Measurements from ENCODE around the gene SERHL2. TPM values are rescaled to one million over a fixed set of nuclear protein-coding genes. Genes with fewer than 3 reads are reported as not detected.

Gene SERHL2
- total RNA-seq, 1 donor from 2014 or later, result not detected

- Histone ChIP-seq H3F3A (ENCODE audit: low read depth) (peaks cover 14% of the 10 kb centered on the region), H3K79me2 (ENCODE audit: low read depth) (peaks cover 13% of the 10 kb centered on the region), H2AFZ (replicated peaks) (no peak overlapping the region), H3K9ac (no peak overlapping the region), H3K9me3 (ENCODE audit: low read depth) (no peaks in the 10 kb centered on the region), H3K27me3 (no peaks in the 10 kb centered on the region), H4K20me1 (ENCODE audit: low read depth) (peaks cover 7% of the 10 kb centered on the region), H3K4me2 (no peak overlapping the region), H3K27ac (no peak overlapping the region), H3K4me1 (no peaks in the 10 kb centered on the region), H3K4me3 (no peak overlapping the region), H3K36me3 (no peaks in the 10 kb centered on the region)
- H3K27me3 Mint-ChIP-seq (ENCODE audit: insufficient read depth, low read depth), result peaks cover 12% of the 10 kb centered on the region
- H3K36me3 Mint-ChIP-seq, result peaks cover 31% of the 10 kb centered on the region
- peaks cover 15% of the 10 kb centered on the region for H3K4me1 Mint-ChIP-seq
- no peak overlapping the region for H3K27ac Mint-ChIP-seq
- no peak for TF ChIP-seq EZH2phosphoT487 (IDR thresholded peaks at IDR 0.05)
- TF ChIP-seq CTCF (IDR thresholded peaks at IDR 0.05), result no peak
- TF ChIP-seq EZH2 (IDR thresholded peaks at IDR 0.05), result no peak
- DNase-seq (ENCODE audit: low spot score), result no peak
- H3K9me3 Mint-ChIP-seq, result no peaks in the 10 kb centered on the region
- H3K4me3 Mint-ChIP-seq, result no peak overlapping the region
These were observed 31.3 kb downstream of the SERHL2 start for GRCh38 chr22:42585096-42585495.

- Histone ChIP-seq H3K27ac (no peak overlapping the region), H3K36me3 (no peaks in the 10 kb centered on the region), H3K4me3 (no peak overlapping the region), H2AFZ (replicated peaks) (no peak overlapping the region), H3K9ac (no peak overlapping the region), H3K27me3 (no peaks in the 10 kb centered on the region), H4K20me1 (ENCODE audit: low read depth) (peaks cover 7% of the 10 kb centered on the region), H3K4me2 (no peak overlapping the region), H3K9me3 (ENCODE audit: low read depth) (no peaks in the 10 kb centered on the region), H3F3A (ENCODE audit: low read depth) (peaks cover 14% of the 10 kb centered on the region), H3K79me2 (ENCODE audit: low read depth) (peaks cover 5% of the 10 kb centered on the region), H3K4me1 (no peaks in the 10 kb centered on the region)
- Mint-ChIP-seq H3K9me3 (no peaks in the 10 kb centered on the region), H3K36me3 (peaks cover 31% of the 10 kb centered on the region), H3K4me1 (peaks cover 12% of the 10 kb centered on the region), H3K4me3 (no peak overlapping the region), H3K27me3 (ENCODE audit: insufficient read depth, low read depth) (peaks cover 12% of the 10 kb centered on the region), H3K27ac (no peak overlapping the region)
- no peak for TF ChIP-seq EZH2 (IDR thresholded peaks at IDR 0.05)
- TF ChIP-seq CTCF (IDR thresholded peaks at IDR 0.05), result no peak
- TF ChIP-seq EZH2phosphoT487 (IDR thresholded peaks at IDR 0.05), result no peak
- no peak for DNase-seq (ENCODE audit: low spot score)
These were observed 32.6 kb downstream of the SERHL2 start for GRCh38 chr22:42586381-42586780.

- H2AFZ ChIP-seq (replicated peaks), result no peak overlapping the region
- H3F3A ChIP-seq (ENCODE audit: low read depth), result peaks cover 7% of the 10 kb centered on the region
- no peak overlapping the region for H3K27ac ChIP-seq
- no peaks in the 10 kb centered on the region for H3K9me3 ChIP-seq (ENCODE audit: low read depth)
- no peak overlapping the region for H3K4me3 Mint-ChIP-seq
- H3K36me3 ChIP-seq, result no peaks in the 10 kb centered on the region
- no peak for TF ChIP-seq CTCF (IDR thresholded peaks at IDR 0.05)
- TF ChIP-seq EZH2phosphoT487 (IDR thresholded peaks at IDR 0.05), result no peak
- TF ChIP-seq EZH2 (IDR thresholded peaks at IDR 0.05), result no peak
- no peak overlapping the region for H3K4me3 ChIP-seq
- no peaks in the 10 kb centered on the region for H3K9me3 Mint-ChIP-seq
- H3K4me1 Mint-ChIP-seq, result peaks cover 4% of the 10 kb centered on the region
- H3K27me3 Mint-ChIP-seq (ENCODE audit: insufficient read depth, low read depth), result peaks cover 7% of the 10 kb centered on the region
- no peak overlapping the region for H3K27ac Mint-ChIP-seq
- H3K4me1 ChIP-seq, result no peaks in the 10 kb centered on the region
- H3K36me3 Mint-ChIP-seq, result peaks cover 31% of the 10 kb centered on the region
- H3K79me2 ChIP-seq (ENCODE audit: low read depth), result no peaks in the 10 kb centered on the region
- DNase-seq (ENCODE audit: low spot score), result no peak
- H4K20me1 ChIP-seq (ENCODE audit: low read depth), result peaks cover 9% of the 10 kb centered on the region
- H3K9ac ChIP-seq, result no peak overlapping the region
- no peaks in the 10 kb centered on the region for H3K27me3 ChIP-seq
- no peak overlapping the region for H3K4me2 ChIP-seq
These were observed 33.9 kb downstream of the SERHL2 start for GRCh38 chr22:42587588-42588175.

All from neural progenitor cell (in vitro differentiated cells).